HepG2 (cell line): ENCODE results near the gene CTSW. TPM values are rescaled to one million over a fixed set of nuclear protein-coding genes. Genes with fewer than 3 reads are reported as not detected.

Source experiments
- DZIP1 ChIP-seq: sonication (generic); formaldehyde crosslinking; IDR thresholded peaks from 2 replicates; pipeline ENCODE4 v1.5.0; 2020; ENCODE audit warnings: mild to moderate bottlenecking, missing genetic modification reagents
- REST ChIP-seq, 2 experiments: IDR thresholded peaks; 2 replicates each; pipeline ENCODE4 v1.6.1; 2011 to 2012; ENCODE audit warnings: low read length in 2 of 2, borderline replicate concordance in 1 of 2, low read depth in 1 of 2, mild to moderate bottlenecking in 1 of 2, moderate library complexity in 1 of 2
- TARDBP ChIP-seq: sonication (generic); formaldehyde crosslinking; IDR thresholded peaks from 2 replicates; pipeline ENCODE4 v1.8.0; 2022; ENCODE audit warnings: mild to moderate bottlenecking, missing genetic modification reagents
- TCF7 ChIP-seq: sonication (generic); IDR thresholded peaks from 2 replicates; pipeline ENCODE4 v1.6.1; 2016; ENCODE audit warnings: antibody characterized with exemption, low read depth
- ZBTB38 ChIP-seq: sonication (generic); formaldehyde crosslinking; IDR thresholded peaks from 2 replicates; pipeline ENCODE4 v1.5.1; 2020; ENCODE audit warnings: mild to moderate bottlenecking, missing genetic modification reagents
- ZFP36 ChIP-seq: fragments of 150-350 bp; IDR thresholded peaks from 2 replicates; pipeline ENCODE4 v1.6.1; 2018; ENCODE audit warnings: borderline replicate concordance, low read length, low read depth; ENCODE audit not compliant: partially characterized antibody
- ZNF207 ChIP-seq: fragments of 450-650 bp; IDR thresholded peaks from 2 replicates; pipeline ENCODE4 v1.6.1; 2016; ENCODE audit warnings: antibody characterized with exemption, borderline replicate concordance
- ZNF256 ChIP-seq: sonication (generic); formaldehyde crosslinking; conservative IDR thresholded peaks from 2 replicates; pipeline ENCODE4 v1.4.0; 2020; ENCODE audit warnings: missing genetic modification reagents
- ZNF816 ChIP-seq: sonication (generic); formaldehyde crosslinking; IDR thresholded peaks from 2 replicates; pipeline ENCODE4 v1.8.0; 2022; ENCODE audit warnings: missing genetic modification reagents, mild to moderate bottlenecking, borderline replicate concordance
- ZSCAN5A ChIP-seq: sonication (generic); formaldehyde crosslinking; IDR thresholded peaks from 2 replicates; pipeline ENCODE4 v1.8.0; 2022; ENCODE audit warnings: mild to moderate bottlenecking, missing genetic modification reagents, borderline replicate concordance
- polyA plus RNA-seq, 8 experiments: library from polyadenylated mRNA; depleted of rRNA in 3 of 8; stranded (reverse) in 7 of 8; unstranded in 1 of 8; fragments of >200 nt; fragmentation: Illumina TruSeq in 4 of 8; extraction: Trizol in 4 of 8; gene quantifications; 2 replicates each; pipeline versions ENCODE4 v1.2.1 to v1.2.3, GENCODE V29; 2011 to 2016; ENCODE audit warnings: low read depth in 4 of 8, missing spikeins in 1 of 8, mixed read lengths in 1 of 8; ENCODE audit not compliant: insufficient read depth in 1 of 8
- total RNA-seq, 5 experiments: library from RNA; depleted of rRNA; stranded (reverse); fragments of >200 nt; fragmentation: Illumina TruSeq; extraction: Trizol; gene quantifications; 2 replicates each; pipeline ENCODE4 v1.2.3, GENCODE V29; 2016; ENCODE audit warnings: low read depth in 1 of 5
- TF ChIP-seq, protein P1 (sequence below): sonication (generic); formaldehyde crosslinking; conservative IDR thresholded peaks from 2 replicates; pipeline ENCODE4 v1.8.0; 2022; ENCODE audit warnings: mild to moderate bottlenecking, moderate library complexity, missing genetic modification reagents
- TF ChIP-seq, protein P2 (sequence below): sonication (generic); formaldehyde crosslinking; IDR thresholded peaks from 2 replicates; pipeline ENCODE4 v1.8.0; 2022; ENCODE audit warnings: missing genetic modification reagents, mild to moderate bottlenecking, inconsistent platforms, borderline replicate concordance

The CTSW gene
- total and polyA plus RNA-seq, 2 of the 13 experiments (the other 11 are each of a cell fraction or from before 2014, with no cell fraction given) = 0.09 TPM; not detected in 1

DNA sequence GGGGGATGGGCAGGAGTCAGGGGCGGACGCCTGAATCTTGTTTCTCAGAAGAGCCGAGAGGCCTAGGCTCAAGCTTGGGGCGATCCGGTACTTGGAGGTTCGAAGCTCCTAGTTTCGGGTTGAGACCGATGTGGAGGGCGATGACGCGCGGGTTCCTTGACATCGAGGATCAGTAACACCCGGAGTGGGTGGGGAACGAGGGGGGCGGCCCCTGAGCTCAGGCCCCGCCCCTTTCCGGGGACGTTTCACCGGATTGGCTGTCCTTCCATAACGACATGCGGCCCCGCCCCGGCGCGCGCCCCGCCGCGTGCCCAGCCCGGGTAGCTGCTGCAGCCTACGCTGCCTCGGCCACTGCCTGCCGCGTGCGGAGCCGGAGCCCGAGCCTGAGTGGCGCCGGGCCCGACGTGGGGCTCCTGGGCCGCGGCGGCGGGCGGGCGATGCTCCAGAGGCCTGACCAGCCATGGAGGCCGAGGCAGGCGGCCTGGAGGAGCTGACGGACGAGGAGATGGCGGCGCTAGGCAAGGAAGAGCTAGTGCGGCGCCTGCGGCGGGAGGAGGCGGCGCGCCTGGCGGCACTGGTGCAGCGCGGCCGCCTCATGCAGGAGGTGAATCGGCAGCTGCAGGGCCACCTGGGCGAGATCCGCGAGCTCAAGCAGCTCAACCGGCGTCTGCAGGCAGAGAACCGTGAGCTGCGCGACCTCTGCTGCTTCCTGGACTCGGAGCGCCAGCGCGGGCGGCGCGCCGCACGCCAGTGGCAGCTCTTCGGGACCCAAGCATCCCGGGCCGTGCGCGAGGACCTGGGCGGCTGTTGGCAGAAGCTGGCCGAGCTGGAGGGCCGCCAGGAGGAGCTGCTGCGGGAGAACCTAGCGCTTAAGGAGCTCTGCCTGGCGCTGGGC lies 10.9 kb downstream of the CTSW start, which contains the start of gene CCDC85B (continued):
- TF ChIP-seq REST (IDR thresholded peaks at IDR 0.05; ENCODE audit: borderline replicate concordance in 1 of 2, low read depth in 1 of 2, low read length in 2 of 2) = no peak; a peak in 1 of 4 replicates
- peak; percentile 78; the same call in 1 of the 2 replicates for TF ChIP-seq TARDBP (CRISPR knock-in tag)
- TF ChIP-seq ZNF816 = no peak; the same call in 1 of the 2 replicates
- no peak for TF ChIP-seq ZFP36
- 0 out of 2 replicates have a peak, but pooled peaks have one; percentile 54 for TF ChIP-seq ZSCAN5A (CRISPR knock-in tag)
- no peak for TF ChIP-seq TCF7
- no peak for TF ChIP-seq ZNF256 (CRISPR knock-in tag)
- TF ChIP-seq ZNF207 = no peak
- no peak for TF ChIP-seq DZIP1 (CRISPR knock-in tag)
- TF ChIP-seq, protein P1, sequence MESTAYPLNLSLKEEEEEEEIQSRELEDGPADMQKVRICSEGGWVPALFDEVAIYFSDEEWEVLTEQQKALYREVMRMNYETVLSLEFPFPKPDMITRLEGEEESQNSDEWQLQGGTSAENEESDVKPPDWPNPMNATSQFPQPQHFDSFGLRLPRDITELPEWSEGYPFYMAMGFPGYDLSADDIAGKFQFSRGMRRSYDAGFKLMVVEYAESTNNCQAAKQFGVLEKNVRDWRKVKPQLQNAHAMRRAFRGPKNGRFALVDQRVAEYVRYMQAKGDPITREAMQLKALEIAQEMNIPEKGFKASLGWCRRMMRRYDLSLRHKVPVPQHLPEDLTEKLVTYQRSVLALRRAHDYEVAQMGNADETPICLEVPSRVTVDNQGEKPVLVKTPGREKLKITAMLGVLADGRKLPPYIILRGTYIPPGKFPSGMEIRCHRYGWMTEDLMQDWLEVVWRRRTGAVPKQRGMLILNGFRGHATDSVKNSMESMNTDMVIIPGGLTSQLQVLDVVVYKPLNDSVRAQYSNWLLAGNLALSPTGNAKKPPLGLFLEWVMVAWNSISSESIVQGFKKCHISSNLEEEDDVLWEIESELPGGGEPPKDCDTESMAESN (CRISPR knock-in tag) = peak; percentile 90
- TF ChIP-seq ZBTB38 (CRISPR knock-in tag) = peak; percentile 73; the same call in 1 of the 2 replicates
- TF ChIP-seq, protein P2, sequence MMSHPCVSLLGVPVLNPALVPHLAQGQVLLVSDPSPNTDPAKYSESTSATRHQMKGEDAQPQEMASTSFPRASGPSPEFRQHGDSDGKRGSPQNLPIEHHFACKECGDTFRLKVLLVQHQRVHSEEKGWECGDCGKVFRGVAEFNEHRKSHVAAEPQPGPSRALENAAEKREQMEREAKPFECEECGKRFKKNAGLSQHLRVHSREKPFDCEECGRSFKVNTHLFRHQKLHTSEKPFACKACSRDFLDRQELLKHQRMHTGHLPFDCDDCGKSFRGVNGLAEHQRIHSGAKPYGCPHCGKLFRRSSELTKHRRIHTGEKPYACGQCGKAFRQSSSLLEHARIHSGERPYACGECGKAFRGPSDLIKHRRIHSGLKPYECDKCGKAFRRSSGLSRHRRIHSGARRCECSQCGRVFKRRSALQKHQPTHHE = no peak
